ENCODE data around the gene MAP4K3.

- TF ChIP-seq POLR2AphosphoS5 (IDR thresholded peaks at IDR 0.05; ENCODE audit: insufficient read depth in 1 of 2, low read depth in 1 of 2) (peak in 1 of 2 donors; percentile 13), CTCF (IDR thresholded peaks at IDR 0.05) (no peak)
Measured at GRCh38 chr2:39435741-39436591, 1.1 kb downstream of the MAP4K3 start.

Data from vagina (tissue), 2 donors.